Peyer's patch (tissue), 4 donors: ENCODE data around the gene PGLYRP1.

ENCODE experiments used
- POLR2A ChIP-seq, 2 donors: fragments of 450-650 bp; IDR thresholded peaks; one replicate each; pipeline ENCODE4 v1.5.1; 2017; ENCODE audit warnings: antibody characterized with exemption in 2 of 2, mild to moderate bottlenecking in 2 of 2, moderate library complexity in 2 of 2
- TF ChIP-seq, protein P1 (sequence below), 6 experiments: fragments of 450-650 bp in 4 of 6; fragments of 200-600 bp in 2 of 6; sonication (generic) in 1 of 6; IDR thresholded peaks; one replicate each; pipeline ENCODE4 v1.5.1; 2017 to 2019; ENCODE audit warnings: antibody characterized with exemption in 6 of 6, mild to moderate bottlenecking in 3 of 6, moderate library complexity in 1 of 6

GRCh38 chr19:46056536-46056935, 33.7 kb upstream of the PGLYRP1 start:
- TF ChIP-seq, protein P1, sequence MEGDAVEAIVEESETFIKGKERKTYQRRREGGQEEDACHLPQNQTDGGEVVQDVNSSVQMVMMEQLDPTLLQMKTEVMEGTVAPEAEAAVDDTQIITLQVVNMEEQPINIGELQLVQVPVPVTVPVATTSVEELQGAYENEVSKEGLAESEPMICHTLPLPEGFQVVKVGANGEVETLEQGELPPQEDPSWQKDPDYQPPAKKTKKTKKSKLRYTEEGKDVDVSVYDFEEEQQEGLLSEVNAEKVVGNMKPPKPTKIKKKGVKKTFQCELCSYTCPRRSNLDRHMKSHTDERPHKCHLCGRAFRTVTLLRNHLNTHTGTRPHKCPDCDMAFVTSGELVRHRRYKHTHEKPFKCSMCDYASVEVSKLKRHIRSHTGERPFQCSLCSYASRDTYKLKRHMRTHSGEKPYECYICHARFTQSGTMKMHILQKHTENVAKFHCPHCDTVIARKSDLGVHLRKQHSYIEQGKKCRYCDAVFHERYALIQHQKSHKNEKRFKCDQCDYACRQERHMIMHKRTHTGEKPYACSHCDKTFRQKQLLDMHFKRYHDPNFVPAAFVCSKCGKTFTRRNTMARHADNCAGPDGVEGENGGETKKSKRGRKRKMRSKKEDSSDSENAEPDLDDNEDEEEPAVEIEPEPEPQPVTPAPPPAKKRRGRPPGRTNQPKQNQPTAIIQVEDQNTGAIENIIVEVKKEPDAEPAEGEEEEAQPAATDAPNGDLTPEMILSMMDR (IDR thresholded peaks at IDR 0.05): no peak
- TF ChIP-seq POLR2A (IDR thresholded peaks at IDR 0.05): no peak
